DOHH2 (cell line): ENCODE data around the gene SYNE1.

ENCODE experiments used
- H3F3A ChIP-seq: fragments of 200-600 bp; sonication (generic), shearing (Covaris generic); 2 replicates; pipeline ENCODE4 v1.6.0; 2016; ENCODE audit warnings: antibody characterized with exemption, mild to moderate bottlenecking; ENCODE audit not compliant: control insufficient read depth, insufficient read depth
- H3K27ac ChIP-seq: fragments of 200-600 bp; sonication (generic); 2 replicates; pipeline ENCODE4 v1.5.1; 2014; ENCODE audit warnings: low read depth, mild to moderate bottlenecking, low read length, moderate library complexity
- H3K27me3 ChIP-seq: fragments of 200-600 bp; sonication (generic); 2 replicates; pipeline ENCODE4 v1.6.1; 2014; ENCODE audit warnings: mild to moderate bottlenecking, low read length, mixed read lengths; ENCODE audit not compliant: control insufficient read depth
- H3K36me3 ChIP-seq: fragments of 200-600 bp; sonication (generic); 2 replicates; pipeline ENCODE4 v1.6.1; 2014; ENCODE audit warnings: mild to moderate bottlenecking, low read length, moderate library complexity, mixed read lengths; ENCODE audit not compliant: control insufficient read depth
- H3K4me1 ChIP-seq: fragments of 200-600 bp; sonication (generic); 2 replicates; pipeline ENCODE4 v1.6.1; 2014; ENCODE audit warnings: mild to moderate bottlenecking, low read length, mixed read lengths; ENCODE audit not compliant: control insufficient read depth
- H3K4me2 ChIP-seq: fragments of 200-600 bp; sonication (generic); 2 replicates; pipeline ENCODE4 v1.6.0; 2014; ENCODE audit warnings: mild to moderate bottlenecking, low read length, moderate library complexity
- H3K4me3 ChIP-seq: fragments of 200-600 bp; sonication (generic); 2 replicates; pipeline ENCODE4 v1.5.1; 2014; ENCODE audit warnings: mild to moderate bottlenecking, low read length, mixed read lengths
- H3K79me2 ChIP-seq: fragments of 200-600 bp; sonication (generic); 2 replicates; pipeline ENCODE4 v1.6.1; 2014; ENCODE audit warnings: mild to moderate bottlenecking, low read length, mixed read lengths; ENCODE audit not compliant: control insufficient read depth
- H3K9me2 ChIP-seq: fragments of 200-600 bp; sonication (generic); replicated peaks from 2 replicates; pipeline ENCODE4 v1.6.1; 2014; ENCODE audit warnings: mild to moderate bottlenecking, low read length, mixed read lengths; ENCODE audit not compliant: control insufficient read depth
- H3K9me3 ChIP-seq: fragments of 200-600 bp; sonication (generic); 2 replicates; pipeline ENCODE4 v1.6.1; 2014; ENCODE audit warnings: antibody characterized with exemption, low read length, mixed read lengths; ENCODE audit not compliant: control insufficient read depth, insufficient read depth
- H4K20me1 ChIP-seq: fragments of 200-600 bp; sonication (generic); 2 replicates; pipeline ENCODE4 v1.6.0; 2014; ENCODE audit warnings: low read depth, mild to moderate bottlenecking, antibody characterized with exemption, low read length, moderate library complexity; ENCODE audit not compliant: control insufficient read depth, insufficient read depth
- EZH2phosphoT487 ChIP-seq: fragments of 200-600 bp; sonication (generic); IDR thresholded peaks from 2 replicates; pipeline ENCODE4 v1.6.1; 2017; ENCODE audit warnings: borderline replicate concordance, mild to moderate bottlenecking, antibody characterized with exemption, low read length, moderate library complexity, mixed read lengths
- TF ChIP-seq, protein P1 (sequence below): fragments of 200-600 bp; sonication (generic); IDR thresholded peaks from one replicate; pipeline ENCODE4 v1.5.1; 2014; ENCODE audit warnings: antibody characterized with exemption, mild to moderate bottlenecking, low read depth, low read length; ENCODE audit not compliant: poor library complexity, severe bottlenecking

The SYNE1 gene

DNA sequence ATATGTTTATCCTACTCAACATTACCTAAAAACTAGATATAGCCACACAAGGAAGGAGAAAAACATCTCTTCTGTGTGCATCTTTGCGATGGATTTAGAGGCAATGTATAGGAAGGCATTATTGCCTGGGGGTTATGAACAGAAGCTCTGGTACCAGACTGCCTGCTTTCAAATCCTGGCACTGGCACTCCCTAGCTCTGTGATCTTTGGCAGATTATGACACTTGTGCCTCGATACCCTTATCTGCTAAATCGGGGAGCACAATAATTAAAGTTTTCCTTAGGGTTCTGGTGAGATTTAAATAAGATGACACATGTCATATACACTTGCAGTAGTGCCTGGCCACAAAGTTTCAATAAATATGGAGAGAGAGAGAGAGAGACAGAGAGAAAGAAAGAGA, 53.3 kb downstream of the SYNE1 start:
- H3K4me2 ChIP-seq, result no peak overlapping the region
- H3K79me2 ChIP-seq, result no peaks in the 10 kb centered on the region
- H3K4me1 ChIP-seq, result peaks cover 7% of the 10 kb centered on the region
- no peak for TF ChIP-seq EZH2phosphoT487
- TF ChIP-seq, protein P1, sequence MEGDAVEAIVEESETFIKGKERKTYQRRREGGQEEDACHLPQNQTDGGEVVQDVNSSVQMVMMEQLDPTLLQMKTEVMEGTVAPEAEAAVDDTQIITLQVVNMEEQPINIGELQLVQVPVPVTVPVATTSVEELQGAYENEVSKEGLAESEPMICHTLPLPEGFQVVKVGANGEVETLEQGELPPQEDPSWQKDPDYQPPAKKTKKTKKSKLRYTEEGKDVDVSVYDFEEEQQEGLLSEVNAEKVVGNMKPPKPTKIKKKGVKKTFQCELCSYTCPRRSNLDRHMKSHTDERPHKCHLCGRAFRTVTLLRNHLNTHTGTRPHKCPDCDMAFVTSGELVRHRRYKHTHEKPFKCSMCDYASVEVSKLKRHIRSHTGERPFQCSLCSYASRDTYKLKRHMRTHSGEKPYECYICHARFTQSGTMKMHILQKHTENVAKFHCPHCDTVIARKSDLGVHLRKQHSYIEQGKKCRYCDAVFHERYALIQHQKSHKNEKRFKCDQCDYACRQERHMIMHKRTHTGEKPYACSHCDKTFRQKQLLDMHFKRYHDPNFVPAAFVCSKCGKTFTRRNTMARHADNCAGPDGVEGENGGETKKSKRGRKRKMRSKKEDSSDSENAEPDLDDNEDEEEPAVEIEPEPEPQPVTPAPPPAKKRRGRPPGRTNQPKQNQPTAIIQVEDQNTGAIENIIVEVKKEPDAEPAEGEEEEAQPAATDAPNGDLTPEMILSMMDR, result no peak
- H4K20me1 ChIP-seq, result no peaks in the 10 kb centered on the region
- no peaks in the 10 kb centered on the region for H3K36me3 ChIP-seq
- H3F3A ChIP-seq, result no peaks in the 10 kb centered on the region
- H3K9me2 ChIP-seq, result no peaks in the 10 kb centered on the region
- H3K9me3 ChIP-seq, result no peaks in the 10 kb centered on the region
- H3K27ac ChIP-seq, result no peak overlapping the region
- H3K4me3 ChIP-seq, result no peak overlapping the region
- H3K27me3 ChIP-seq, result no peaks in the 10 kb centered on the region

DNA sequence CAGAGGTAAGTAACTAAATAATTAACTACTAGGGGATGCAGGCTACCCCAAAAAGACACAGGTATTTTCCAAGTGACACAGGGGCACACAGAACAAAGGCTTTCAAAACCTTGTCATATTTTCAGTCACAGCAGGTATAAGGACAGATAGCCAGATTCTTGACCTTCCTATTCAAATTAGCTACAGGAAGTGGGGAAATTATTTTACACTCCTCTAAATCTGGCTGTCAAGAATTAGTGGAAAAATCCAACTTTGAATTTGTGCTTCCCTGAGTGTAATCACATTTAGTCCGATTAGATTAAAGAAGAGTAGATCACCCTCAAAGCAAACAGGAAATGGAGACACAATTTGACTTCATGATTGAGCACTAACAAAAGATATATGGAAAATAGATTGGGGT, 60.6 kb downstream of the SYNE1 start:
- Histone ChIP-seq H3K4me1 (peaks cover 13% of the 10 kb centered on the region), H4K20me1 (no peaks in the 10 kb centered on the region), H3K4me3 (no peak overlapping the region), H3K36me3 (no peaks in the 10 kb centered on the region), H3K79me2 (no peaks in the 10 kb centered on the region), H3F3A (no peaks in the 10 kb centered on the region), H3K27me3 (peaks cover 3% of the 10 kb centered on the region; the same call in 1 of the 2 replicates), H3K9me2 (no peaks in the 10 kb centered on the region), H3K27ac (no peak overlapping the region), H3K9me3 (no peaks in the 10 kb centered on the region), H3K4me2 (no peak overlapping the region)
- TF ChIP-seq, protein P1, result no peak
- no peak for TF ChIP-seq EZH2phosphoT487

DNA sequence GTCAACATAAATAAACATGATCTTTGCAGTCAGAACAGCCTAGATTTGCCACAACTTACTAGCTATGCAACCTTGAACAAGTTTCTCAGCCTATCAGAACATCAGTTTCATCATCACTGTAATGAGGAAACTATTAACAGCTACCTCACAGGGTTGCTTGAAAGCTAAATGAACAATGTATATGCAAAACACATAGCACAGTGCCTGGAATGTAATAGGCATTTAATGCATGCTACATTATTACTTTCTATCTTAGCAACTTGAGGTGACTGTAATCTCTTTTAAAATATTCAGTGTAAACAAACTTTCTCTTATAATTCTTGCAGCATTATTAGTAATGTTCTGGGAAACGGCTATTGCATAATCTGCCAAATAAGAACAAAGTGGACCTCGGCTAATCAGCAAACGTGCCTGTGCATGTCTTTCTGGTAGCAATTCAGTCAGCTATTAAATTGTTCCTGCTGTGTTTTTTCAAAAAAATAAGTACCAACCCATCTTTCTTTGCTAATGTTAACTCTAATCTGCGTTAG, 61.5 kb downstream of the SYNE1 start:
- H4K20me1 ChIP-seq, result no peaks in the 10 kb centered on the region
- TF ChIP-seq, protein P1, result no peak
- TF ChIP-seq EZH2phosphoT487, result no peak
- H3K4me3 ChIP-seq, result no peak overlapping the region
- no peaks in the 10 kb centered on the region for H3F3A ChIP-seq
- H3K4me2 ChIP-seq, result no peak overlapping the region
- H3K27ac ChIP-seq, result no peak overlapping the region
- H3K79me2 ChIP-seq, result no peaks in the 10 kb centered on the region
- peaks cover 13% of the 10 kb centered on the region for H3K4me1 ChIP-seq
- H3K9me2 ChIP-seq, result no peaks in the 10 kb centered on the region
- H3K27me3 ChIP-seq, result peaks cover 8% of the 10 kb centered on the region; the same call in 1 of the 2 replicates
- no peaks in the 10 kb centered on the region for H3K9me3 ChIP-seq
- H3K36me3 ChIP-seq, result no peaks in the 10 kb centered on the region
